ENCODE results near the gene CARD19.

DNA sequence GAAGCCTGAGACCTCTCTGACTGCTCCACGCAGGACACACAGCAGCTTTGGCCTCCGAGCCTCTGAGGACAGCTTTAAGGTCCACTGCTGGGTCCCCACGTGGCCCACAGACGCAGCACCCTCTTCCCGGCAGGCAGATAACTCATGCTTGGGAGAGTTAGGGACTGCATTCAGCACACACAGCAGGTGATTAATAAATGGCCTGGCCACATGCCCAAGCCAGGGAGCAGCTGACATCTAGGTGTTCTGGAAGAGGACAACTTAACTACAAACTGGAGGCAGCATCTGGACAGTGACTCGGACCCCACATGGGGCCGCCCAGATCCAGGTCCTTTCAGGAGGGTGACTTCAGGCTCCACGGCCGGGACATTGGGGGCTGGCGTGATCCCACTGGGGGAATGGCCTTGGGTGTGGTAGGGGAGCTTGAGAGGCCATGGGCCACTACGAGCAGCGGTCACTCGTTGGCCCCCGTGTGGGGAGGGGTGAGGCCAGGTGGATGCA lies 26.8 kb downstream of the CARD19 start:
- TF ChIP-seq BRD4 (IDR thresholded peaks at IDR 0.05) (no peak), CREB1 (IDR thresholded peaks at IDR 0.05) (no peak), CREB1 (CRISPR knock-in tag; IDR thresholded peaks at IDR 0.05) (no peak)

Measured in K562 (cell line).